ENCODE data around the gene PUM1.

The PUM1 gene

DNA sequence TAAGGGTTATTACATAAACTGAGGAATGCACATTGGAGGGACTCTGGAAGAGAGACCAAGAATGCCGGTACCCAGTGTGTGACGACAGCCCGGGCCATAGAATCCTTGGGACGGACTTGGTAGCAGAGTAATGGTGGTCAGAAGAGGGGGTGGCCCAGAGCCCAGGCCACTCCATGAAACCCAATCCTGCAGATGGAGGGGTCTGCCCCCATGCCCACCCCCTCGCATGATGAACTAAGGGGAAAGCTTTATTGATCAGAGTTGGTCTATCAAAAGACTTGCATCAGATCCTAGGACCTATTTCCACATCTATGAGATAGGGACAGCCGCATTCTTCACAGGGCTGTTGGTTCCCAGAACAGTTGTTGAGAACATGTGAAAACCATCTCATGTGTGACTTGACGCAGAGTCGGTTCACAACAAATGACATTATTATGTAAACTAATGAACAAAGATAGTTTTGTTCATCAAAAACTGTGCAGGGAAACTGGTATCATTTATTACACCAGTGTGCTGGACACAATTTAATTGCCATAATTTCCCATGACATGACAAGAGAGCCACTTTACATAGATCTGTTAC, 135.5 kb downstream of the PUM1 start:
- no peak for DNase-seq (ENCODE audit: extremely low read depth, low read depth)
- no peak for TF ChIP-seq CTCF (IDR thresholded peaks at IDR 0.05; ENCODE audit: low read depth, low read length, missing control alignments)
- no peak overlapping the region for H3K4me3 ChIP-seq (replicated peaks; ENCODE audit: low read depth, low read length)

- no peak overlapping the region for H3K4me3 ChIP-seq (replicated peaks; ENCODE audit: low read depth, low read length)
- no peak for DNase-seq (ENCODE audit: extremely low read depth, low read depth)
- peak; percentile 68 for TF ChIP-seq CTCF (IDR thresholded peaks at IDR 0.05; ENCODE audit: low read depth, low read length, missing control alignments)
Observed at GRCh38 chr1:30929135-30929889, 136.2 kb downstream of the PUM1 start.

DNA sequence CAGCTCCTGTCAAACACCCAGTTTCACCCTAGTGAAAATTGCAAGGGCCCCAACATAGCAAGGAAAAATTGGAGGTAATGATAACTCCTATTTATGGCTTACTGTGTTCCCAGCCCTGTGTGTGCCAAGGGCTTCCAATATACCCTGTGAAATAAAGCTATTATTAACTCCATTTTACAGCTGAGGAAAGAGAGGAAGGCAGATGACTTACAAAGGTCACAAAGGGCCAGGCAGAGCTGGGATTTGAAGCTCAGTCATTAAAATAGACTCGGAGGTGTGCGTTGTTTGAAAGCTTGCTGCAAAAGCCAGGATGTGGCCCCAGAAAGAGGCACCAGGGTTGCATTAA, 136.8 kb downstream of the PUM1 start:
- no peak for DNase-seq (ENCODE audit: extremely low read depth, low read depth)
- H3K4me3 ChIP-seq (replicated peaks; ENCODE audit: low read depth, low read length): no peak overlapping the region
- no peak for TF ChIP-seq CTCF (IDR thresholded peaks at IDR 0.05; ENCODE audit: low read depth, low read length, missing control alignments)

DNA sequence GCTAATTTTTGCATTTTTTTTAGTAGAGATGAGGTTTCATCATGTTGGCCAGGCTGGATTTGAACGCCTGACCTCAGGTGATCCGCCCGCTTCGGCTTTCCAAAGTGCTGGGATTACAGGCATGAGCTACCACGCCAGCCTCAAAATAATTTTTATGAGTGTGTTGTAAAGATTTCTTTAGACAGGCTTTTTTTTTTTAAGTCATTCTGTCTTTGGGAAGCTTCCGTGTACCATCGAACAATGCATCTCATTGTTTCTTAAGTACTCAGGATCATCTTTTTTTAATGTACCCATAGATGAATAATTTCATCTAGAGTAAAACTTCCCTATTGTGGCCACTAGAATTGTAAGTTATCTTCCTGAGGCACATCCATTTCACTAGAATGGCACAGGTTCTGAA, 137.3 kb downstream of the PUM1 start:
- DNase-seq (ENCODE audit: extremely low read depth, low read depth): no peak

DNA sequence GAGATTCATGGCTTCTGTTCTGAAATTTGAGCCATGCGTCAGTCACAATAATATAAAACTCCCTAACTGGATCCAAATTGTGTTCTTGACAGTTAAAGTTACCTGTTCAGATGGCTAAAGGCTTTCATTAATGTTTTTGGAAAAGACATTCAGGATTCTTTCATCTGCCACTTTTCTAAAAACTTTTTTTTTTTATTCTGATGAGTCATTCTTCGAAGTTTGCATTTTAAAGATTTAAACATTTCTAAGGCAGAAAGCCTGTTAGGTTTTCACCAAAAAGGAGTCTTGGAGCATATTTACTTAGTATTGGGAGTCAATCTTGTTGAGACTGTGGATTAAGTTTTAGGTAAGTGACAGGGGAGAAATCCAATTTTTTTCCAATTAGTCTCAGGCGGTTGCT, 138.1 kb downstream of the PUM1 start:
- H3K4me3 ChIP-seq (replicated peaks; ENCODE audit: low read depth, low read length): no peak overlapping the region
- TF ChIP-seq CTCF (IDR thresholded peaks at IDR 0.05; ENCODE audit: low read depth, low read length, missing control alignments): no peak
- no peak for DNase-seq (ENCODE audit: extremely low read depth, low read depth)

More for the DNA sequence above, 137.3 kb downstream of the PUM1 start:
- TF ChIP-seq CTCF (IDR thresholded peaks at IDR 0.05; ENCODE audit: low read depth, low read length, missing control alignments): no peak
- no peak overlapping the region for H3K4me3 ChIP-seq (replicated peaks; ENCODE audit: low read depth, low read length)

- no peak for DNase-seq (ENCODE audit: extremely low read depth, low read depth)
- H3K4me3 ChIP-seq (replicated peaks; ENCODE audit: low read depth, low read length): no peak overlapping the region
- no peak for TF ChIP-seq CTCF (IDR thresholded peaks at IDR 0.05; ENCODE audit: low read depth, low read length, missing control alignments)
Observed at GRCh38 chr1:30923597-30923996, 141.9 kb downstream of the PUM1 start.

All from HFF-Myc (cell line).